CD8-positive, alpha-beta memory T cell (primary cell): Measurements from ENCODE around the gene ORAI3. TPM values are rescaled to one million over a fixed set of nuclear protein-coding genes. Genes with fewer than 3 reads are reported as not detected.

ENCODE experiments used
- CTCF ChIA-PET: fragments of 350-600 bp; sonication (Branson Sonifier 250); formaldehyde crosslinking; loops from one replicate; lab custom pipeline; 2021; ENCODE audit warnings: antibody characterized with exemption; lab: Charles Lee
- POLR2A ChIA-PET: fragments of 350-600 bp; sonication (Branson Sonifier 250); formaldehyde crosslinking; loops from one replicate; lab custom pipeline; 2021; ENCODE audit warnings: antibody characterized with exemption; lab: Charles Lee
- DNase-seq, 5 donors: peaks; one replicate each; pipeline versions ENCODE4 v3.0.0 to v3.0.0-alpha.2; 2020 to 2022; ENCODE audit warnings: mixed read lengths in 1 of 5
- H3K27ac ChIP-seq: one replicate; pipeline ENCODE4 v1.7.0; 2013; ENCODE audit warnings: low read depth, mild to moderate bottlenecking, low read length, moderate library complexity
- H3K27me3 ChIP-seq: 2 replicates; pipeline ENCODE4 v1.7.0; 2013; ENCODE audit warnings: low read length, mild to moderate bottlenecking; ENCODE audit not compliant: insufficient read depth, poor library complexity, severe bottlenecking
- H3K36me3 ChIP-seq: 2 replicates; pipeline ENCODE4 v1.7.0; 2013; ENCODE audit warnings: mild to moderate bottlenecking, low read length, moderate library complexity; ENCODE audit not compliant: insufficient read depth
- H3K4me1 ChIP-seq: 2 replicates; pipeline ENCODE4 v1.7.0; 2013; ENCODE audit warnings: mild to moderate bottlenecking, low read length, moderate library complexity; ENCODE audit not compliant: insufficient read depth
- H3K4me3 ChIP-seq: 2 replicates; pipeline ENCODE4 v1.7.0; 2013; ENCODE audit warnings: mild to moderate bottlenecking, low read length
- H3K9me3 ChIP-seq: 2 replicates; pipeline ENCODE4 v1.7.0; 2013; ENCODE audit warnings: mild to moderate bottlenecking, low read length
- H3K27ac Mint-ChIP-seq, 8 donors: one replicate each; pipeline ENCODE4 v1.8.0; 2020 to 2021; ENCODE audit warnings: mixed read lengths in 8 of 8, mild to moderate bottlenecking in 6 of 8, inconsistent platforms in 3 of 8, moderate library complexity in 3 of 8
- H3K27me3 Mint-ChIP-seq, 2 donors: one replicate each; pipeline ENCODE4 v1.8.0; 2020 to 2021; ENCODE audit warnings: mixed read lengths in 2 of 2, mild to moderate bottlenecking in 1 of 2, moderate library complexity in 1 of 2
- H3K36me3 Mint-ChIP-seq, 3 donors: one replicate each; pipeline ENCODE4 v1.8.0; 2020 to 2021; ENCODE audit warnings: mixed read lengths in 3 of 3, inconsistent platforms in 1 of 3, mild to moderate bottlenecking in 1 of 3
- H3K4me1 Mint-ChIP-seq, 3 donors: one replicate each; pipeline ENCODE4 v1.8.0; 2020 to 2021; ENCODE audit warnings: mixed read lengths in 3 of 3, inconsistent platforms in 1 of 3, mild to moderate bottlenecking in 1 of 3
- H3K4me3 Mint-ChIP-seq, 7 donors: one replicate each; pipeline ENCODE4 v1.8.0; 2020 to 2021; ENCODE audit warnings: mixed read lengths in 7 of 7, mild to moderate bottlenecking in 6 of 7, moderate library complexity in 4 of 7, inconsistent platforms in 2 of 7
- H3K9me3 Mint-ChIP-seq, 5 donors: one replicate each; pipeline ENCODE4 v1.8.0; 2020 to 2022; ENCODE audit warnings: mixed read lengths in 5 of 5, mild to moderate bottlenecking in 3 of 5, moderate library complexity in 2 of 5, inconsistent platforms in 1 of 5
- polyA plus RNA-seq: library from polyadenylated mRNA; unstranded; fragments of 300-500 nt; fragmentation: Illumina TruSeq; gene quantifications from one replicate; pipeline ENCODE4 v1.2.3, GENCODE V29; 2021
- total RNA-seq, 2 experiments: library from RNA; stranded (reverse); gene quantifications; one replicate each; pipeline ENCODE4 v1.2.3, GENCODE V29; 2021

Gene ORAI3
- total and polyA plus RNA-seq, 3 experiments from 2014 or later, result 8.5 to 25.8 (median 8.8) TPM

- Mint-ChIP-seq H3K27ac (peak overlapping the region in 2 of 8 donors; percentile 38 to 93), H3K27me3 (no peaks in the 10 kb centered on the region), H3K9me3 (no peaks in the 10 kb centered on the region), H3K4me1 (peaks cover 11 to 21% (median 12%) of the 10 kb centered on the region in 3 donors), H3K4me3 (peak overlapping the region in 6 of 7 donors; percentile 23 to 99 (median 81)), H3K36me3 (peaks cover 0 to 15% (median 0%) of the 10 kb centered on the region in 3 donors)
- Histone ChIP-seq H3K4me3 (no peak overlapping the region), H3K4me1 (no peaks in the 10 kb centered on the region), H3K9me3 (no peaks in the 10 kb centered on the region), H3K36me3 (no peaks in the 10 kb centered on the region), H3K27me3 (no peaks in the 10 kb centered on the region), H3K27ac (no peak overlapping the region)
- CTCF ChIA-PET, result interaction anchor here (1.0 to 5.6 kb wide), 4 partner anchors 19 to 76 kb away, joined by 3 to 60 read pairs (median 8); no protein-coding TSS in a partner anchor
- DNase-seq, result no peak
- POLR2A ChIA-PET, result no interaction called here
Observed at GRCh38 chr16:30920891-30921290, 28.0 kb upstream of the ORAI3 start.

- no peaks in the 10 kb centered on the region for H3K27me3 ChIP-seq
- Mint-ChIP-seq H3K9me3 (no peaks in the 10 kb centered on the region), H3K27ac (peak overlapping the region; percentile 95 to 100 (median 98)), H3K4me1 (peaks cover 15 to 26% (median 16%) of the 10 kb centered on the region in 3 donors), H3K36me3 (peaks cover 0 to 18% (median 0%) of the 10 kb centered on the region in 3 donors), H3K27me3 (no peaks in the 10 kb centered on the region), H3K4me3 (peak overlapping the region; percentile 93 to 99 (median 96))
- H3K36me3 ChIP-seq, result no peaks in the 10 kb centered on the region
- DNase-seq, result no peak
- peak overlapping the region; percentile 61 for H3K27ac ChIP-seq
- ChIA-PET POLR2A (no interaction called here), CTCF (interaction anchor here (1.0 to 5.6 kb wide), 4 partner anchors 20 to 76 kb away, joined by 3 to 60 read pairs (median 8); no protein-coding TSS in a partner anchor)
- H3K9me3 ChIP-seq, result no peaks in the 10 kb centered on the region
- H3K4me3 ChIP-seq, result peak overlapping the region; percentile 95
- H3K4me1 ChIP-seq, result no peaks in the 10 kb centered on the region
Observed at GRCh38 chr16:30921459-30921747, 27.5 kb upstream of the ORAI3 start.

GRCh38 chr16:30921748-30922419 lies 27.0 kb upstream of the ORAI3 start:
- Histone ChIP-seq H3K27ac (peak overlapping the region; percentile 61), H3K36me3 (no peaks in the 10 kb centered on the region), H3K4me1 (no peaks in the 10 kb centered on the region), H3K27me3 (no peaks in the 10 kb centered on the region), H3K9me3 (no peaks in the 10 kb centered on the region), H3K4me3 (peak overlapping the region; percentile 95)
- peak; percentile 79 to 92 (median 84) for DNase-seq
- Mint-ChIP-seq H3K27ac (peak overlapping the region; percentile 95 to 100 (median 98)), H3K36me3 (peaks cover 0 to 18% (median 0%) of the 10 kb centered on the region in 3 donors), H3K4me3 (peak overlapping the region; percentile 93 to 99 (median 96)), H3K27me3 (no peaks in the 10 kb centered on the region), H3K4me1 (peaks cover 15 to 31% (median 16%) of the 10 kb centered on the region in 3 donors), H3K9me3 (no peaks in the 10 kb centered on the region)
- ChIA-PET CTCF (interaction anchor here (0.9 to 5.6 kb wide), 6 partner anchors 20 to 78 kb away, joined by 4 to 60 read pairs (median 8); no protein-coding TSS in a partner anchor), POLR2A (interaction anchor here (0.6 to 1.0 kb wide), 2 partner anchors 19 to 174 kb away, joined by 3 read pairs; partner anchors contain the start of gene PHKG2)

GRCh38 chr16:30922420-30922959 lies 26.4 kb upstream of the ORAI3 start:
- Histone ChIP-seq H3K9me3 (no peaks in the 10 kb centered on the region), H3K4me3 (peak overlapping the region; percentile 95), H3K36me3 (no peaks in the 10 kb centered on the region), H3K27me3 (no peaks in the 10 kb centered on the region), H3K27ac (peak overlapping the region; percentile 84), H3K4me1 (no peaks in the 10 kb centered on the region)
- Mint-ChIP-seq H3K27me3 (no peaks in the 10 kb centered on the region), H3K36me3 (peaks cover 0 to 18% (median 0%) of the 10 kb centered on the region in 3 donors), H3K4me1 (peaks cover 15 to 33% (median 16%) of the 10 kb centered on the region in 3 donors), H3K27ac (peak overlapping the region; percentile 95 to 100 (median 98)), H3K9me3 (no peaks in the 10 kb centered on the region), H3K4me3 (peak overlapping the region; percentile 93 to 99 (median 96))
- CTCF ChIA-PET, result interaction anchor here (0.9 to 1.0 kb wide), 3 partner anchors 21 to 79 kb away, joined by 4 to 11 read pairs (median 5); no protein-coding TSS in a partner anchor
- peak; percentile 99 to 100 (median 100) for DNase-seq
- POLR2A ChIA-PET, result interaction anchor here (0.6 to 1.0 kb wide), 2 partner anchors 20 to 174 kb away, joined by 3 read pairs; partner anchors contain the start of gene PHKG2

- peak overlapping the region; percentile 93 to 99 (median 96) for H3K4me3 Mint-ChIP-seq
- Histone ChIP-seq H3K4me3 (peak overlapping the region; percentile 95), H3K36me3 (no peaks in the 10 kb centered on the region), H3K27ac (peak overlapping the region; percentile 84), H3K9me3 (no peaks in the 10 kb centered on the region), H3K4me1 (no peaks in the 10 kb centered on the region), H3K27me3 (no peaks in the 10 kb centered on the region)
- peak overlapping the region; percentile 95 to 100 (median 98) for H3K27ac Mint-ChIP-seq
- H3K4me1 Mint-ChIP-seq, result peaks cover 15 to 33% (median 16%) of the 10 kb centered on the region in 3 donors
- H3K36me3 Mint-ChIP-seq, result peaks cover 0 to 18% (median 0%) of the 10 kb centered on the region in 3 donors
- CTCF ChIA-PET, result no interaction called here
- POLR2A ChIA-PET, result no interaction called here
- H3K9me3 Mint-ChIP-seq, result no peaks in the 10 kb centered on the region
- peak; percentile 93 to 97 (median 95) for DNase-seq
- no peaks in the 10 kb centered on the region for H3K27me3 Mint-ChIP-seq
Observed at GRCh38 chr16:30922960-30923535, 25.8 kb upstream of the ORAI3 start.

GRCh38 chr16:30923554-30924075 lies 25.3 kb upstream of the ORAI3 start, which contains the start of gene FBXL19:
FBXL19 (plus strand) TSS chr16:30923572; CDS start chr16:30925755, 2,183 bp downstream.
- no peaks in the 10 kb centered on the region for H3K9me3 Mint-ChIP-seq
- ChIA-PET CTCF (no interaction called here), POLR2A (no interaction called here)
- H3K9me3 ChIP-seq, result no peaks in the 10 kb centered on the region
- H3K27ac ChIP-seq, result peak within 1 kb of the TSS; percentile 84
- no peaks in the 10 kb centered on the region for H3K4me1 ChIP-seq
- peak within 1 kb of the TSS; percentile 95 to 100 (median 98) for H3K27ac Mint-ChIP-seq
- no peaks in the 10 kb centered on the region for H3K36me3 ChIP-seq
- H3K4me3 Mint-ChIP-seq, result peak within 1 kb of the TSS; percentile 93 to 99 (median 96)
- peak in 1 of 5 donors; percentile 62 for DNase-seq
- peaks cover 15 to 33% (median 16%) of the 10 kb centered on the region in 3 donors for H3K4me1 Mint-ChIP-seq
- H3K27me3 ChIP-seq, result no peaks in the 10 kb centered on the region
- H3K4me3 ChIP-seq, result peak within 1 kb of the TSS; percentile 95
- H3K36me3 Mint-ChIP-seq, result peaks cover 0 to 18% (median 0%) of the 10 kb centered on the region in 3 donors
- H3K27me3 Mint-ChIP-seq, result no peaks in the 10 kb centered on the region

GRCh38 chr16:30924076-30924912 lies 24.6 kb upstream of the ORAI3 start:
- Mint-ChIP-seq H3K27me3 (no peaks in the 10 kb centered on the region), H3K27ac (peak overlapping the region in 3 of 8 donors; percentile 52 to 88 (median 82)), H3K4me3 (peak overlapping the region; percentile 64 to 84 (median 71)), H3K36me3 (peaks cover 0 to 20% (median 0%) of the 10 kb centered on the region in 3 donors), H3K4me1 (peaks cover 15 to 33% (median 16%) of the 10 kb centered on the region in 3 donors), H3K9me3 (no peaks in the 10 kb centered on the region)
- CTCF ChIA-PET, result interaction anchor here (1.0 to 2.1 kb wide), 2 partner anchors 10 to 17 kb away, joined by 4 read pairs; no protein-coding TSS in a partner anchor
- Histone ChIP-seq H3K27me3 (no peaks in the 10 kb centered on the region), H3K36me3 (no peaks in the 10 kb centered on the region), H3K27ac (no peak overlapping the region), H3K9me3 (no peaks in the 10 kb centered on the region), H3K4me1 (no peaks in the 10 kb centered on the region), H3K4me3 (no peak overlapping the region)
- POLR2A ChIA-PET, result no interaction called here
- no peak for DNase-seq
